HEK293 (cell line): ENCODE measurements around the gene LTN1.

Experiments
- HOXA7 ChIP-seq: sonication (generic); formaldehyde crosslinking; IDR thresholded peaks from 2 replicates; pipeline ENCODE4 v1.8.1; 2022; ENCODE audit warnings: missing genetic modification reagents, borderline replicate concordance
- MEIS1 ChIP-seq: sonication (generic); formaldehyde crosslinking; IDR thresholded peaks from 2 replicates; pipeline ENCODE4 v1.8.1; 2022; ENCODE audit warnings: missing genetic modification reagents, mild to moderate bottlenecking, borderline replicate concordance
- OSR2 ChIP-seq: fragments of 450-650 bp; formaldehyde crosslinking; IDR thresholded peaks from 2 replicates; pipeline ENCODE4 v1.5.1; 2016; ENCODE audit warnings: missing biosample characterization, missing genetic modification characterization
- SALL2 ChIP-seq: fragments of 450-650 bp; formaldehyde crosslinking; IDR thresholded peaks from 2 replicates; pipeline ENCODE4 v1.5.0; 2017; ENCODE audit warnings: missing biosample characterization, mild to moderate bottlenecking, missing genetic modification characterization, borderline replicate concordance
- SP7 ChIP-seq: fragments of 450-650 bp; formaldehyde crosslinking; IDR thresholded peaks from 2 replicates; pipeline ENCODE4 v1.5.1; 2016; ENCODE audit warnings: missing biosample characterization, missing genetic modification characterization
- TSHZ1 ChIP-seq: fragments of 450-650 bp; formaldehyde crosslinking; IDR thresholded peaks from 2 replicates; pipeline ENCODE4 v1.5.1; 2016; ENCODE audit warnings: missing biosample characterization, missing genetic modification characterization, borderline replicate concordance
- WT1 ChIP-seq: fragments of 450-650 bp; formaldehyde crosslinking; IDR thresholded peaks from 2 replicates; pipeline ENCODE4 v1.5.1; 2016; ENCODE audit warnings: missing biosample characterization, missing genetic modification characterization
- ZBTB1 ChIP-seq: fragments of 450-650 bp; formaldehyde crosslinking; IDR thresholded peaks from 2 replicates; pipeline ENCODE4 v1.5.1; 2016; ENCODE audit warnings: missing biosample characterization, missing genetic modification characterization
- ZBTB6 ChIP-seq: fragments of 450-650 bp; formaldehyde crosslinking; IDR thresholded peaks from 2 replicates; pipeline ENCODE4 v1.5.1; 2017; ENCODE audit warnings: missing biosample characterization, missing genetic modification characterization
- ZFHX2 ChIP-seq: fragments of 450-650 bp; formaldehyde crosslinking; conservative IDR thresholded peaks from 2 replicates; pipeline ENCODE4 v1.5.1; 2016; ENCODE audit warnings: missing biosample characterization, missing genetic modification characterization
- ZFP37 ChIP-seq: fragments of 450-650 bp; formaldehyde crosslinking; IDR thresholded peaks from 2 replicates; pipeline ENCODE4 v1.5.1; 2016; ENCODE audit warnings: missing biosample characterization, missing genetic modification characterization
- ZNF23 ChIP-seq: fragments of 450-650 bp; formaldehyde crosslinking; IDR thresholded peaks from 2 replicates; pipeline ENCODE4 v1.5.1; 2016; ENCODE audit warnings: missing biosample characterization, missing genetic modification characterization, borderline replicate concordance
- ZNF239 ChIP-seq: fragments of 450-650 bp; formaldehyde crosslinking; IDR thresholded peaks from 2 replicates; pipeline ENCODE4 v1.5.1; 2016; ENCODE audit warnings: missing biosample characterization, missing genetic modification characterization
- ZNF248 ChIP-seq: fragments of 450-650 bp; formaldehyde crosslinking; IDR thresholded peaks from 2 replicates; pipeline ENCODE4 v1.5.1; 2017; ENCODE audit warnings: missing biosample characterization, missing genetic modification characterization
- ZNF266 ChIP-seq: fragments of 450-650 bp; formaldehyde crosslinking; IDR thresholded peaks from 2 replicates; pipeline ENCODE4 v1.5.1; 2016; ENCODE audit warnings: missing biosample characterization, missing genetic modification characterization, low read depth
- ZNF350 ChIP-seq: fragments of 450-650 bp; formaldehyde crosslinking; IDR thresholded peaks from 2 replicates; pipeline ENCODE4 v1.5.0; 2017; ENCODE audit warnings: missing biosample characterization, mild to moderate bottlenecking, missing genetic modification characterization
- ZNF366 ChIP-seq: fragments of 450-650 bp; formaldehyde crosslinking; conservative IDR thresholded peaks from 2 replicates; pipeline ENCODE4 v1.5.1; 2016; ENCODE audit warnings: missing biosample characterization, missing genetic modification characterization
- ZNF404 ChIP-seq: fragments of 450-650 bp; formaldehyde crosslinking; IDR thresholded peaks from 2 replicates; pipeline ENCODE4 v1.5.1; 2017; ENCODE audit warnings: missing biosample characterization, missing genetic modification characterization
- ZNF449 ChIP-seq: fragments of 450-650 bp; formaldehyde crosslinking; IDR thresholded peaks from 2 replicates; pipeline ENCODE4 v1.5.1; 2017; ENCODE audit warnings: missing biosample characterization, mild to moderate bottlenecking, missing genetic modification characterization, moderate library complexity
- ZNF473 ChIP-seq: fragments of 450-650 bp; formaldehyde crosslinking; IDR thresholded peaks from 2 replicates; pipeline ENCODE4 v1.5.1; 2017; ENCODE audit warnings: missing biosample characterization, missing genetic modification characterization
- ZNF501 ChIP-seq: fragments of 450-650 bp; formaldehyde crosslinking; IDR thresholded peaks from 2 replicates; pipeline ENCODE4 v1.5.1; 2016; ENCODE audit warnings: missing biosample characterization, missing genetic modification characterization
- ZNF513 ChIP-seq: fragments of 450-650 bp; IDR thresholded peaks from 2 replicates; pipeline ENCODE4 v1.5.1; 2018; ENCODE audit warnings: missing biosample characterization, missing genetic modification characterization
- ZNF521 ChIP-seq: fragments of 450-650 bp; formaldehyde crosslinking; IDR thresholded peaks from 2 replicates; pipeline ENCODE4 v1.5.1; 2017; ENCODE audit warnings: missing biosample characterization, mild to moderate bottlenecking, missing genetic modification characterization
- ZNF544 ChIP-seq: fragments of 450-650 bp; formaldehyde crosslinking; IDR thresholded peaks from 2 replicates; pipeline ENCODE4 v1.5.0; 2017; ENCODE audit warnings: missing biosample characterization, missing genetic modification characterization
- ZNF600 ChIP-seq: fragments of 450-650 bp; formaldehyde crosslinking; IDR thresholded peaks from 2 replicates; pipeline ENCODE4 v1.5.1; 2016; ENCODE audit warnings: missing biosample characterization, missing genetic modification characterization
- ZNF610 ChIP-seq: fragments of 450-650 bp; formaldehyde crosslinking; IDR thresholded peaks from 2 replicates; pipeline ENCODE4 v1.5.1; 2016; ENCODE audit warnings: missing biosample characterization, missing genetic modification characterization, borderline replicate concordance
- ZNF626 ChIP-seq: fragments of 450-650 bp; sonication (Bioruptor Pico); formaldehyde crosslinking; IDR thresholded peaks from 2 replicates; pipeline ENCODE4 v1.5.1; 2018; ENCODE audit warnings: missing biosample characterization, missing genetic modification characterization, inconsistent platforms
- ZNF629 ChIP-seq: fragments of 450-650 bp; formaldehyde crosslinking; IDR thresholded peaks from 2 replicates; pipeline ENCODE4 v1.5.1; 2017; ENCODE audit warnings: missing biosample characterization, missing genetic modification characterization
- ZNF639 ChIP-seq: fragments of 450-650 bp; formaldehyde crosslinking; IDR thresholded peaks from 2 replicates; pipeline ENCODE4 v1.5.1; 2016; ENCODE audit warnings: missing biosample characterization, missing genetic modification characterization
- ZNF701 ChIP-seq: fragments of 450-650 bp; formaldehyde crosslinking; IDR thresholded peaks from 2 replicates; pipeline ENCODE4 v1.5.1; 2016; ENCODE audit warnings: missing biosample characterization, missing genetic modification characterization
- ZNF776 ChIP-seq: fragments of 450-650 bp; formaldehyde crosslinking; IDR thresholded peaks from 2 replicates; pipeline ENCODE4 v1.5.0; 2017; ENCODE audit warnings: missing biosample characterization, missing genetic modification characterization, borderline replicate concordance
- ZNF792 ChIP-seq: fragments of 450-650 bp; formaldehyde crosslinking; IDR thresholded peaks from 2 replicates; pipeline ENCODE4 v1.5.1; 2016; ENCODE audit warnings: missing biosample characterization, missing genetic modification characterization

Gene LTN1

GRCh38 chr21:29024474-29025327 is 32.0 kb upstream of the LTN1 start, which contains the start of gene USP16 (continued):
- TF ChIP-seq ZNF266 (tag by site-specific recombination) (no peak), ZNF23 (tag by site-specific recombination) (no peak), SALL2 (tag by site-specific recombination) (no peak), ZNF600 (tag by site-specific recombination) (peak; percentile 82), ZNF701 (tag by site-specific recombination) (no peak), HOXA7 (CRISPR knock-in tag) (no peak), ZNF239 (tag by site-specific recombination) (0 out of 2 replicates have a peak, but pooled peaks have one; percentile 65), ZNF521 (no peak), ZNF639 (tag by site-specific recombination) (peak; percentile 93), ZNF473 (tag by site-specific recombination) (no peak), ZNF513 (tag by site-specific recombination) (peak; percentile 53; the same call in 1 of the 2 replicates), ZNF610 (peak; percentile 84; the same call in 1 of the 2 replicates), ZNF626 (tag by site-specific recombination) (no peak), ZBTB6 (tag by site-specific recombination) (peak; percentile 56), ZNF629 (peak; percentile 95), ZFP37 (tag by site-specific recombination) (no peak), ZNF792 (tag by site-specific recombination) (no peak), ZBTB1 (tag by site-specific recombination) (no peak), ZNF350 (no peak), ZFHX2 (tag by site-specific recombination) (peak; percentile 81), WT1 (tag by site-specific recombination) (peak; percentile 10), TSHZ1 (tag by site-specific recombination) (no peak), ZNF544 (no peak), ZNF449 (tag by site-specific recombination) (no peak), ZNF366 (tag by site-specific recombination) (peak; percentile 78), ZNF776 (tag by site-specific recombination) (no peak), OSR2 (tag by site-specific recombination) (peak; percentile 68), ZNF501 (no peak; the same call in 1 of the 2 replicates), ZNF404 (no peak), ZNF248 (no peak), SP7 (peak; percentile 89), MEIS1 (no peak)
